Activated naive CD8-positive, alpha-beta T cell treated with anti-CD3 and anti-CD28 coated beads, Interleukin-2, amount 50 U/mL, for 24 hours (primary cell): ENCODE data around the gene TBX2.

Source experiments
- ATAC-seq: fragments of 150-1000 bp; cut with Tn5 transposase; one replicate; pipeline ENCODE4 v1.10.0; 2021
- DNase-seq: peaks from one replicate; pipeline ENCODE4 v3.0.0; 2021
- H3K27ac Mint-ChIP-seq: one replicate; pipeline ENCODE4 v1.8.0; 2021; ENCODE audit warnings: mild to moderate bottlenecking, mixed read lengths
- H3K27me3 Mint-ChIP-seq: one replicate; pipeline ENCODE4 v1.8.0; 2021; ENCODE audit warnings: mixed read lengths
- H3K36me3 Mint-ChIP-seq: one replicate; pipeline ENCODE4 v1.8.0; 2021; ENCODE audit warnings: low read depth, mixed read lengths
- H3K4me1 Mint-ChIP-seq: one replicate; pipeline ENCODE4 v1.8.0; 2021; ENCODE audit warnings: mixed read lengths
- H3K4me3 Mint-ChIP-seq: one replicate; pipeline ENCODE4 v1.8.0; 2021; ENCODE audit warnings: mild to moderate bottlenecking, moderate library complexity, mixed read lengths
- H3K9me3 Mint-ChIP-seq: one replicate; pipeline ENCODE4 v1.8.0; 2021; ENCODE audit warnings: mixed read lengths

TBX2 gene

GRCh38 chr17:61449707-61450640, 50.3 kb downstream of the TBX2 start:
- Mint-ChIP-seq H3K4me1 (peaks cover 15% of the 10 kb centered on the region), H3K27ac (no peak overlapping the region), H3K36me3 (no peaks in the 10 kb centered on the region), H3K27me3 (peaks cover 50% of the 10 kb centered on the region), H3K9me3 (no peaks in the 10 kb centered on the region), H3K4me3 (no peak overlapping the region)
- DNase-seq (no peak), ATAC-seq (no peak)

- Mint-ChIP-seq H3K4me1 (peaks cover 19% of the 10 kb centered on the region), H3K27me3 (peaks cover 59% of the 10 kb centered on the region), H3K9me3 (no peaks in the 10 kb centered on the region), H3K4me3 (no peak overlapping the region), H3K36me3 (no peaks in the 10 kb centered on the region), H3K27ac (no peak overlapping the region)
- ATAC-seq (no peak), DNase-seq (no peak)
These were observed 51.2 kb downstream of the TBX2 start for GRCh38 chr17:61450641-61451537.

DNA sequence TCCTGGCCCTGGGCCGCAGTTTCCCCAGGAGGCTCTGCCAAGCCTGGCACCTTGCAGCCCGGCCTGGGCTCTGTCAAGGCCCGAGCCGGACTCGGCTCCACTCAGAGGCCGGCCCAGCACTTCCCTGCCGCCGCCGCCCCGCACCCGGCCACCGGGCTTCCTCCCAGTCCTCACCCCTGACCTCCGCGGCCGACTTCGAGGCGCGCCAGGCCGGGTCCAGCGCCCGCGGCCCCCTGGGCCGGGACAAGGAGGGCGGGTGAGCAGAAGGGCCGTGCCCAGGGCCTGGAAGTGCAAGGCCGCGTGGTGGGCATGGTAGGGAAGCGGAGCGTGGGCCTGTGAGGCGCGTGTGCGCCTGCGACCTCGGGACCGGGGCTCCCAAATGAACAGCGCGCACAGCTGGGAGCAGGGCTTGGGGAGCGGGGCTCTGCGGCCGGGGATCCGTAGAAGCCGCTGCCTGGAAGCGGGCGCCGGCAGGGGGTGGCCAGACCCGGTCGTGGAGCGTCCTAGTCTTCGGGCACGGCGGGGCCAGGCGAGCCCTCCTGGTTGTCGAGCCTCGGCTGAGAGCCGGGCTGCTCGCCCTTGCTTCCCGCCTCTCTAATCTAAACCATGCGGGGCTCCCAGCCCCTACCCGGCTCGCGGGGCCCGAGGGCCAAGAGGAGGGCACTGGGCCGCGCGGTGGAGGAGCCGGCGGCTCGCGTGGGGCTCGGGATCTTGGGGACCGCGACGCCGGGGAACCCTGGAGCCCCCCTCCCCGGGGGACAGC, 52.1 kb downstream of the TBX2 start:
- H3K27me3 Mint-ChIP-seq: peaks cover 63% of the 10 kb centered on the region
- no peaks in the 10 kb centered on the region for H3K36me3 Mint-ChIP-seq
- H3K9me3 Mint-ChIP-seq: no peaks in the 10 kb centered on the region
- peaks cover 19% of the 10 kb centered on the region for H3K4me1 Mint-ChIP-seq
- no peak for DNase-seq
- ATAC-seq: no peak
- no peak overlapping the region for H3K4me3 Mint-ChIP-seq
- no peak overlapping the region for H3K27ac Mint-ChIP-seq

DNA sequence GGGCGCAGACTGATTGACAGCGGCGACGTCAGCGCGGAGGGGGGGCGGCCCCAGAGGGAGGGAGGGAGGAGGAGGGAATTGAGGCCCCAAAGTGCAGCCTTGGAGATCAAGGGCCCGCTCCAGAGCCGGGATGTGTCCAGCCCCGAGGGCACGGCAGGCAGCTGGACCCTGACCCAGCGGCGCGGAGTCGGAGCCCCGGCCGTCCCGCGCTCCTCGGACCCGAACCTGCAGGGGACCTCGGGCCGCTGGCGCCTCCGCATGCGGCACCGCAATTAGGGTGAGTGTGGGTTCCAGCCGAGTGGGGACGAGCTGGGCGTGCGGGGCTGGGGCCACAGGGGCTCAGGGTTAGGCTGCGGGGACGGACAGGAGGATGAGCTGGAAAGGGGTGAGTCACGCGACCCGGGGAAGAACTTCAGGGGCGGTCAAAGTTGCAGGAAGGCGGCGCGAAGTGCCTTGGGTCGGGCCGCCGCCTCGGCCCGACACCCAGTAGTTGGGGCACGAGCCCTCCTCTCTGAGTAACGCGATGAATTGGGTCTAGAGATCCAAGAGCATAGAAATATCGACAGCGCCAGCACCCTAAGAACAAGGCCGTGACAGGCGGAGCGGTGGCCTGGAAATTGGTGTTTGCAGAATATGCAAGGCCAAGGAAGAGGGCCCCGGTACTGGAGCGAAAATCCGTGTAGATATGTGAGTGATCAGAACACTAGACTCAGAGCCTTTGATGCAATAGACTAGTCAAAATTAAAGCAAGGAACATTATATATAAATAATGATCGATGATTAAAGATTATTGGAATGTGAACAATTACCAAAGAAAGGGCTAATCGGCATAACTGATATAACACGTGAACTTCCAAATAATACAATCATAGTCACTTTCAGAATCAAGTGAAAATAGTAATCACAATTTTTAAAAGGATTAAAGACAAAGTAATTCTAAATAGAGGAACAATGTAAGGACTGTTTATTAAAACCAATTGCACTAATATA, 53.0 kb downstream of the TBX2 start, which contains the start of gene TBX4:
TBX4 (plus strand) TSS at position 122 of the 990 bp plus-strand sequence. CDS start 4,069 bp downstream, outside the sequence.
- Mint-ChIP-seq H3K4me3 (peak within 1 kb of the TSS; percentile 26), H3K27ac (no peak within 1 kb of the TSS), H3K4me1 (peaks cover 24% of the 10 kb centered on the region), H3K36me3 (no peaks in the 10 kb centered on the region), H3K27me3 (peaks cover 67% of the 10 kb centered on the region), H3K9me3 (no peaks in the 10 kb centered on the region)
- DNase-seq (no peak), ATAC-seq (no peak)

DNA sequence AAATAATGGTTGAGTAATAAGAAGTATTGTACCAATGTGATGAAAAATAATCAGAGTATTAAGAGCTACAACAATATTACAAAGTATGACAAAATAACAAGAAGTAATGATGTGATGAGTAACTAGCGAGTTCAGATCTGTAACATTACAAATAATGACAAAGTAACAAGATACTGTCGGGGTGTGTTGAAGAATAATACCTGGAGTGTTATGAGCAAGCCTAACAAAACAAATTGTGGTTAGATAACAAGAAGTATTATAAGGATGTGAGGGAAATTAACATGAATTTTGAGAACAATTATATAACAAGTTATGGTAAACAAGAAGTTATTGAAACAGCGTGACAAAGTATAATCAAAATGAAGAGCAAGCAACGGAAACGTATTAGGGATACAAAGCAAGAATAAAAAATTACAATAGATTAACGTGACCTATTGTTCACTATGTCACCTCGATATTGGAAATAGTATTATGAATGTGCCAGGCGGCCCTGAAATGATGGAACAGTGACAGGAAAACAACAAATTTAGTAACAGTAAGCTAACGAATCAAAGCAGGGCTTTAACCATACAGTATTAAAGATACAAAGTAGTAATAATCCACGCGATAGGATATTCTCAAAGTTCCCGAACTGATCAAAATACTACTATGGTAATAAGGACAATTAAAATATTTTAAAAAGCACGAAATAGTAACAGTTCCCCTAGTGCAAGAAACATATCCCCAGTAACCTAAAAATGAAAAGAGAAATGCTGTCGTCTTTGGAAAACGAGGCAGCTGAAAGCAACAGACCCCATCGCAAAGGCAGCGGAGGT, 54.1 kb downstream of the TBX2 start:
- Mint-ChIP-seq H3K4me3 (peak overlapping the region; percentile 41), H3K27ac (peak overlapping the region; percentile 25), H3K4me1 (peaks cover 27% of the 10 kb centered on the region)

GRCh38 chr17:61454381-61455323, 55.0 kb downstream of the TBX2 start:
- no peaks in the 10 kb centered on the region for H3K36me3 Mint-ChIP-seq
- peaks cover 27% of the 10 kb centered on the region for H3K4me1 Mint-ChIP-seq
- peaks cover 80% of the 10 kb centered on the region for H3K27me3 Mint-ChIP-seq
- ATAC-seq: no peak
- peak overlapping the region; percentile 41 for H3K4me3 Mint-ChIP-seq
- DNase-seq: no peak
- no peaks in the 10 kb centered on the region for H3K9me3 Mint-ChIP-seq
- H3K27ac Mint-ChIP-seq: peak overlapping the region; percentile 25

More for the DNA sequence above, 54.1 kb downstream of the TBX2 start:
- peaks cover 76% of the 10 kb centered on the region for H3K27me3 Mint-ChIP-seq
- no peaks in the 10 kb centered on the region for H3K9me3 Mint-ChIP-seq
- ATAC-seq: no peak
- no peaks in the 10 kb centered on the region for H3K36me3 Mint-ChIP-seq
- no peak for DNase-seq

DNA sequence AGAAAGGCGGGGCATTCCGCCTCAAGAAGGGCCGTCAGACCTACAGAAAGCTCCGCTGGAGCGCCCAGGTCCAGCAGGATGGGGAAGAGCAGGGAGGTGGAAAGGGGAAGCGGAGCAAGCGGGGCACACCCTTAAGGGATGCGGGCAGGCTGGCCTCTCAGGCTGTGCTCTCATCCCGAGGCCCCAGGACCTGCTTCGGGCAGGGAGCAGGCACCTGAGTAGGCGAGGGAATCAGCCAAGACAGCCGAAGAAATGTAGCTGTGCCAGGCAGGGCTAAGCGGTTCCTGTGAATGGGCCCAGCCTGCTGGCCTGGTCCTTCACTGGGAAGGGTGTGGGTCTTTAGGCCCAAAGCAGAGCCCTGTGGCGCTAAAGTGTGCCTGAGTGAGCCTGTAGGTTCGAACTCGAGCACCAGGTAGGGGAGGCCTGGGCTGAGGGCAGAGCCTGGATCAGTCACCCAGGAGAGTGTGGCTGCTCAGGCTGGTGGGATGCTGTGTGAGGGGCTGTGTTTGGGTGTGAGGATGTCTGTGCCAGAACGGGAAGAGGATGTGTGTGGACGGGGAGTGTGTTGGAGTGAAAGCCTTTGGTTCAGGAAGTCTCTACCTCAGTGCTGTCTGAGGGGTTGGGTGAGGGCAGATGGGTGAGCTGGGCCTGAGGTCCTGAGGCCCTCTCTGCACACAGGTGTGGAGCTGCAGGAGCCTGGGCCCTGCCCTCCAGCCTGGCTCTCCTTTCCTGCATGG, 55.8 kb downstream of the TBX2 start:
- Mint-ChIP-seq H3K9me3 (no peaks in the 10 kb centered on the region), H3K4me1 (peaks cover 27% of the 10 kb centered on the region), H3K4me3 (no peak overlapping the region), H3K27ac (no peak overlapping the region), H3K36me3 (no peaks in the 10 kb centered on the region), H3K27me3 (peaks cover 80% of the 10 kb centered on the region)
- ATAC-seq (no peak), DNase-seq (no peak)

DNA sequence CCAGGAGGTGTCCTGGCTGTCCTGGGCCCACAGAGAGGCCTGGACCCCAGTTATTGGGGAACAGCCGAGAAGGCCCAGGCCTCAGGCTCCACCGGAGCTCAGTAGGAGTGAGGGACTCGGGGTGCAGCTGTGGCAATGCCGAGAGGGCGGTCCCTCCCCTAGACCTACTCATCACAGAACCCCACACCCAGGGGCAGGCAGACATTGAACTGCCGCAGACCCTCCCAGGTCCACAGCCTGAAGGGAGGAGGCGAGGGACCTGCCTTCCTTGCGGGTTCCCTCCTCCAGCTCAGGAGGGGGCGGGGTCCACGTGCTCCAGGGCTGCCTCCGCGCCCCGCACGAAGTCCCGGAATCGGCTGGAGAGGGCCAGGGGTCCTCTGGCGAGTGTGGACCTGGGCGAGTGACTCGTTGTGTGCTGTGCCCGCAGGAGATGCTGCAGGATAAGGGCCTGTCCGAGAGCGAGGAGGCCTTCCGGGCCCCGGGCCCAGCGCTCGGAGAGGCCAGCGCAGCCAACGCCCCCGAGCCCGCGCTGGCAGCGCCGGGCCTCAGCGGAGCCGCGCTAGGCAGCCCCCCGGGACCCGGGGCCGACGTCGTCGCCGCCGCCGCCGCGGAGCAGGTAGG, 56.5 kb downstream of the TBX2 start:
- ATAC-seq: no peak
- H3K36me3 Mint-ChIP-seq: no peaks in the 10 kb centered on the region

GRCh38 chr17:61456688-61457225, 57.1 kb downstream of the TBX2 start:
- Mint-ChIP-seq H3K9me3 (no peaks in the 10 kb centered on the region), H3K4me1 (peaks cover 22% of the 10 kb centered on the region), H3K27me3 (peaks cover 84% of the 10 kb centered on the region), H3K36me3 (no peaks in the 10 kb centered on the region), H3K4me3 (peak overlapping the region; percentile 67), H3K27ac (no peak overlapping the region)
- ATAC-seq (no peak), DNase-seq (no peak)

More for the DNA sequence above, 56.5 kb downstream of the TBX2 start:
- no peaks in the 10 kb centered on the region for H3K9me3 Mint-ChIP-seq
- no peak overlapping the region for H3K27ac Mint-ChIP-seq
- no peak overlapping the region for H3K4me3 Mint-ChIP-seq
- H3K4me1 Mint-ChIP-seq: peaks cover 22% of the 10 kb centered on the region
- DNase-seq: no peak
- peaks cover 80% of the 10 kb centered on the region for H3K27me3 Mint-ChIP-seq

GRCh38 chr17:61457226-61457983, 57.8 kb downstream of the TBX2 start:
- Mint-ChIP-seq H3K27ac (no peak overlapping the region), H3K27me3 (peaks cover 86% of the 10 kb centered on the region), H3K4me1 (peaks cover 22% of the 10 kb centered on the region), H3K4me3 (peak overlapping the region; percentile 67), H3K36me3 (no peaks in the 10 kb centered on the region), H3K9me3 (no peaks in the 10 kb centered on the region)
- DNase-seq (no peak), ATAC-seq (no peak)
